ENCODE results near the gene SPATA33. TPM values are rescaled to one million over a fixed set of nuclear protein-coding genes. Genes with fewer than 3 reads are reported as not detected.

The SPATA33 gene
- total RNA-seq, 1 experiment from 2014 or later = 17.4 TPM

DNA sequence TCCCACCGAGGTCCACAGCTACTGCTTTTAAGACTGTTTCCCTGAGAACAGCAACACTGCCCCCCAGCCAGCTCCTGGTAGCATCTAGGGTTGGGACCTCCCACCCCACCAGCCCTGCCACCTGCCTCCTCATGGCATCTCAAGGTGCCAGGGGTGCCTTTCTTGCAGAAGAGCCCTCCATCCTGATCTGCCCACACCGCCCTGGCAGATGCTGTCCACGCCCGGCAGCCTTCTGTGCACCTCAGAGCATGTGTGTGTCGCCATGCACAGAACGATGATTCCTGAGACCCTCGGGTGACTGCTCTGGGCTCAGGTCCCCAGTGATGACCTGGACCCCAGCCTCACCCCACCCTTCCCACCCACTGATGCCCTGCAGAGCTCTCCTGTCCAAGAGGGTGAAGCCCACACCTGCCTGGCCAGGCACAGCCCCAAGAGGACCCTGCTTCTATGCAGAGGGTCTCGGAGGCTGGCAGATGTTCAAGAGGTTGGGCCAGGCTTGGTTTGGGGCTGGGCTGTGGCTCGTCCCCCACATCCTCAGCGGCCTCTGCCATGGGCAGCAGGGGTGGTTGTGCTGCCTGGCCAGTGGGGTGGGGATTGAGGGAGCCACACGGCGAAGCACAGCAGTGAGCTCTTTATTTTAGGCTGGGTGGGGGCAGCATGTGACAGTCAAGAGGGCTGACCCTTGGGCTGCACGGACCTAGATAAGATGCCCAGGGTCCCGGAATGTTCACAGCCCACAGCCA is 49.1 kb downstream of the SPATA33 start:
- Mint-ChIP-seq H3K9me3 (no peaks in the 10 kb centered on the region), H3K4me1 (peaks cover 18 to 22% of the 10 kb centered on the region in 2 experiments), H3K27me3 (ENCODE audit: low read depth) (peaks cover 29% of the 10 kb centered on the region), H3K4me3 (no peak overlapping the region), H3K36me3 (ENCODE audit: insufficient read depth in 1 of 3, low read depth in 3 of 3) (no peaks in the 10 kb centered on the region), H3K27ac (no peak overlapping the region)
- H4K5ac ChIP-seq (ENCODE audit: insufficient read length, low read depth, low read length) = no peak overlapping the region
- no peak overlapping the region for H2AFZ ChIP-seq (ENCODE audit: low read length)
- H3K79me2 ChIP-seq (ENCODE audit: insufficient read depth, low read length) = no peaks in the 10 kb centered on the region
- no peaks in the 10 kb centered on the region for H4K20me1 ChIP-seq (ENCODE audit: control insufficient read depth, insufficient read depth, insufficient read length)
- H2BK5ac ChIP-seq (ENCODE audit: insufficient read length, low read length) = no peak overlapping the region
- H3K9ac ChIP-seq (ENCODE audit: extremely low read depth, insufficient read length, low read length) = no peak overlapping the region
- no peaks in the 10 kb centered on the region for H3K79me1 ChIP-seq (ENCODE audit: insufficient read depth, low read depth, low read length, poor library complexity, severe bottlenecking)
- no peak overlapping the region; the same call in 1 of the 2 replicates for H3K14ac ChIP-seq (ENCODE audit: insufficient read depth, low read length)
- TF ChIP-seq, protein P1, sequence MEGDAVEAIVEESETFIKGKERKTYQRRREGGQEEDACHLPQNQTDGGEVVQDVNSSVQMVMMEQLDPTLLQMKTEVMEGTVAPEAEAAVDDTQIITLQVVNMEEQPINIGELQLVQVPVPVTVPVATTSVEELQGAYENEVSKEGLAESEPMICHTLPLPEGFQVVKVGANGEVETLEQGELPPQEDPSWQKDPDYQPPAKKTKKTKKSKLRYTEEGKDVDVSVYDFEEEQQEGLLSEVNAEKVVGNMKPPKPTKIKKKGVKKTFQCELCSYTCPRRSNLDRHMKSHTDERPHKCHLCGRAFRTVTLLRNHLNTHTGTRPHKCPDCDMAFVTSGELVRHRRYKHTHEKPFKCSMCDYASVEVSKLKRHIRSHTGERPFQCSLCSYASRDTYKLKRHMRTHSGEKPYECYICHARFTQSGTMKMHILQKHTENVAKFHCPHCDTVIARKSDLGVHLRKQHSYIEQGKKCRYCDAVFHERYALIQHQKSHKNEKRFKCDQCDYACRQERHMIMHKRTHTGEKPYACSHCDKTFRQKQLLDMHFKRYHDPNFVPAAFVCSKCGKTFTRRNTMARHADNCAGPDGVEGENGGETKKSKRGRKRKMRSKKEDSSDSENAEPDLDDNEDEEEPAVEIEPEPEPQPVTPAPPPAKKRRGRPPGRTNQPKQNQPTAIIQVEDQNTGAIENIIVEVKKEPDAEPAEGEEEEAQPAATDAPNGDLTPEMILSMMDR (conservative IDR thresholded peaks at IDR 0.05) = no peak
- H3K9me3 ChIP-seq (ENCODE audit: control insufficient read depth, low read depth, low read length) = no peaks in the 10 kb centered on the region
- H2BK120ac ChIP-seq (ENCODE audit: low read depth, low read length, poor library complexity, severe bottlenecking) = no peak overlapping the region
- DNase-seq = no peak
- H3K18ac ChIP-seq (ENCODE audit: insufficient read length, low read depth, low read length) = no peak overlapping the region
- H2BK12ac ChIP-seq (ENCODE audit: insufficient read length, low read depth, low read length) = no peak overlapping the region
- H3K27me3 ChIP-seq (ENCODE audit: insufficient read depth, low read length) = no peaks in the 10 kb centered on the region
- no peak overlapping the region for H2BK20ac ChIP-seq (ENCODE audit: low read depth, low read length, poor library complexity, severe bottlenecking)
- H3K56ac ChIP-seq (ENCODE audit: insufficient read length, low read depth, low read length) = no peak overlapping the region
- H4K8ac ChIP-seq (replicated peaks; ENCODE audit: insufficient read length, low read depth, low read length) = no peak overlapping the region
- H3K23me2 ChIP-seq (ENCODE audit: insufficient read length, low read depth, low read length, poor library complexity, severe bottlenecking) = peaks cover under 1% of the 10 kb centered on the region
- no peak overlapping the region for H3K4ac ChIP-seq (ENCODE audit: low read depth, low read length)
- no peak overlapping the region for H3T11ph ChIP-seq (ENCODE audit: low read length)
- H3K4me2 ChIP-seq (ENCODE audit: insufficient read depth, insufficient read length, low read length) = no peak overlapping the region
- no CpG with 5 or more reads among the region's 14 CpGs for WGBS (ENCODE audit: extremely low coverage, insufficient read length, low lambda C conversion rate)
- no peaks in the 10 kb centered on the region for H3K4me1 ChIP-seq (ENCODE audit: insufficient read depth, low read length)
- no peak overlapping the region for H3K27ac ChIP-seq (ENCODE audit: insufficient read length, low read depth, low read length)
- no peak overlapping the region for H3K23ac ChIP-seq (ENCODE audit: insufficient read length, low read depth, low read length)
- no peak overlapping the region for H4K91ac ChIP-seq (ENCODE audit: insufficient read length, low read depth, low read length)
- no peak overlapping the region for H2BK15ac ChIP-seq (ENCODE audit: low read depth, low read length)
- H2AK5ac ChIP-seq (ENCODE audit: insufficient read length, low read length) = no peak overlapping the region
